K562 (cell line): ENCODE results near the gene TFF1. TPM values are rescaled to one million over a fixed set of nuclear protein-coding genes. Genes with fewer than 3 reads are reported as not detected.

Experiments used
- ATAC-seq: fragments of 200-7000 bp; cut with Tn5 transposase; 3 replicates; pipeline ENCODE4 v1.9.1; 2020; ENCODE audit warnings: moderate library complexity
- BruUV-seq: library from RNA; stranded (reverse); fragments of 400-500 nt; replicated peaks from 2 replicates; lab custom pipeline; 2021; lab: Mats Ljungman, UMichigan
- CTCF ChIA-PET: fragments of 300-600 bp; formaldehyde crosslinking; extraction: SDS; loops from one replicate; lab custom pipeline; 2021; ENCODE audit warnings: low intra/inter-chr PET ratio; lab: Yijun Ruan, JAX
- POLR2A ChIA-PET: fragments of 300-600, 350-650 bp; sonication (Branson Sonifier 250); formaldehyde crosslinking; extraction: SDS; loops from one replicate; lab custom pipeline; 2021; ENCODE audit warnings: antibody characterized with exemption, inconsistent platforms; lab: Yijun Ruan, JAX
- DNase-seq, 4 experiments: peaks; one replicate each; pipeline versions ENCODE4 v3.0.0 to v3.0.0-alpha.2; 2011 to 2018; ENCODE audit warnings: low spot score in 3 of 4, mixed read lengths in 3 of 4; ENCODE audit errors: extremely low read depth in 1 of 4
- FAIRE-seq: peaks from 2 replicates; lab custom pipeline; 2011; peaks lifted over from hg19 to GRCh38; lab: Jason Lieb, UNC
- H2AFZ ChIP-seq: 2 replicates; pipeline ENCODE4 v1.6.0; 2011; ENCODE audit warnings: low read depth, low read length, control low read depth, inconsistent platforms
- H3K27ac ChIP-seq: fragments of 200-600 bp; 3 replicates; pipeline ENCODE4 v1.8.0; 2011; ENCODE audit warnings: low read depth, mild to moderate bottlenecking, control low read depth, inconsistent platforms, low read length, moderate library complexity, mixed read lengths; ENCODE audit errors: extremely low read depth
- H3K27me3 ChIP-seq, 2 experiments: fragments of 300-600 bp in 1 of 2; 2 replicates in 1 of 2; 3 replicates in 1 of 2; pipeline versions ENCODE4 v1.6.0 to v1.8.0; 2011; ENCODE audit warnings: inconsistent platforms in 2 of 2, low read length in 2 of 2, mild to moderate bottlenecking in 1 of 2, mixed read lengths in 1 of 2, moderate library complexity in 1 of 2; ENCODE audit not compliant: control insufficient read depth in 2 of 2, insufficient read depth in 2 of 2
- H3K36me3 ChIP-seq: fragments of 300-600 bp; 3 replicates; pipeline ENCODE4 v1.8.0; 2011; ENCODE audit warnings: mild to moderate bottlenecking, low read length, inconsistent platforms; ENCODE audit not compliant: control insufficient read depth, insufficient read depth
- H3K4me1 ChIP-seq, 2 experiments: fragments of 200-600 bp in 1 of 2; replicated peaks in 1 of 2; 2 replicates in 1 of 2; 3 replicates in 1 of 2; pipeline versions ENCODE4 v1.5.1 to v1.8.0; 2011; ENCODE audit warnings: inconsistent platforms in 2 of 2, low read length in 2 of 2, mild to moderate bottlenecking in 1 of 2, mixed read lengths in 1 of 2, moderate library complexity in 1 of 2; ENCODE audit not compliant: control insufficient read depth in 2 of 2, insufficient read depth in 2 of 2
- H3K4me2 ChIP-seq: 2 replicates; pipeline ENCODE4 v1.6.1; 2011; ENCODE audit warnings: low read length, control low read depth, inconsistent platforms, mixed read lengths; ENCODE audit not compliant: insufficient read depth
- H3K4me3 ChIP-seq: fragments of 200-600 bp; sonication (generic), shearing (Covaris generic); 2 replicates; pipeline ENCODE4 v1.5.1; 2016; ENCODE audit warnings: control low read depth, inconsistent platforms
- H3K79me2 ChIP-seq: fragments of 200-600 bp; 3 replicates; pipeline ENCODE4 v1.8.0; 2011; ENCODE audit warnings: low read length, inconsistent platforms; ENCODE audit not compliant: control insufficient read depth, insufficient read depth
- H3K9ac ChIP-seq, 2 experiments: 2 replicates each; pipeline versions ENCODE4 v1.6.0 to v1.6.1; 2011; ENCODE audit warnings: low read depth in 2 of 2, low read length in 2 of 2, control low read depth in 1 of 2, inconsistent platforms in 1 of 2, mild to moderate bottlenecking in 1 of 2, mixed read lengths in 1 of 2; ENCODE audit not compliant: insufficient read depth in 1 of 2
- H3K9me1 ChIP-seq: one replicate; pipeline ENCODE4 v1.6.0; 2011; ENCODE audit warnings: inconsistent platforms, mild to moderate bottlenecking, low read length, moderate library complexity; ENCODE audit not compliant: control insufficient read depth, insufficient read depth
- H3K9me3 ChIP-seq: replicated peaks from 2 replicates; pipeline ENCODE4 v1.5.1; 2011; ENCODE audit warnings: low read depth, low read length, inconsistent platforms; ENCODE audit not compliant: control insufficient read depth, insufficient read depth
- H4K20me1 ChIP-seq: replicated peaks from 2 replicates; pipeline ENCODE4 v1.6.1; 2011; ENCODE audit warnings: low read length, inconsistent platforms, mixed read lengths; ENCODE audit not compliant: control insufficient read depth, insufficient read depth
- ARID1B ChIP-seq: fragments of 450-650 bp; IDR thresholded peaks from 2 replicates; pipeline ENCODE4 v1.6.1; 2016; ENCODE audit warnings: antibody characterized with exemption, mild to moderate bottlenecking, inconsistent platforms
- HES1 ChIP-seq: fragments of 450-650 bp; IDR thresholded peaks from 2 replicates; pipeline ENCODE4 v1.6.1; 2016; ENCODE audit warnings: low read depth, mild to moderate bottlenecking, moderate library complexity
- MLLT1 ChIP-seq, 2 experiments: fragments of 450-650 bp; IDR thresholded peaks; 2 replicates each; pipeline ENCODE4 v1.6.1; 2016
- SAFB2 ChIP-seq: fragments of 200-400 bp; formaldehyde crosslinking; IDR thresholded peaks from 2 replicates; pipeline ENCODE4 v1.6.1; 2018; ENCODE audit warnings: borderline replicate concordance, low read length, low read depth, moderate library complexity; ENCODE audit not compliant: severe bottlenecking
- ZBTB26 ChIP-seq: fragments of 450-650 bp; formaldehyde crosslinking; IDR thresholded peaks from 2 replicates; pipeline ENCODE4 v1.4.0; 2022; ENCODE audit warnings: missing genetic modification characterization
- ZBTB7A ChIP-seq: IDR thresholded peaks from 2 replicates; pipeline ENCODE4 v1.6.1; 2011; ENCODE audit warnings: low read depth, mild to moderate bottlenecking, low read length, moderate library complexity, borderline replicate concordance; ENCODE audit not compliant: control insufficient read depth
- ZBTB9 ChIP-seq: fragments of 450-650 bp; formaldehyde crosslinking; IDR thresholded peaks from 2 replicates; pipeline ENCODE4 v1.4.0; 2020; ENCODE audit warnings: mild to moderate bottlenecking, moderate library complexity
- WGBS: fragments of 100-300 bp; shearing (Covaris generic); methylation state at CpG from one replicate; pipeline ENCODE4 v1.1.6; 2016; ENCODE audit warnings: low coverage, mixed read lengths; ENCODE audit not compliant: insufficient coverage; ENCODE audit errors: missing lambda C conversion rate; 5-methylcytosine and 5-hydroxymethylcytosine counted together
- in situ Hi-C: fragments of 300-500 bp; cut with MboI; formaldehyde crosslinking; loops from 4 replicates; pipeline ENCODE4 v1.15.0; 2018; ENCODE audit warnings: inconsistent platforms, mixed read lengths
- intact Hi-C: fragments of 100-400 bp; cut with micrococcal nuclease; formaldehyde crosslinking; loops from 2 replicates; pipeline ENCODE4 v1.14.2; 2022
- polyA plus RNA-seq, 8 experiments: library from polyadenylated mRNA; depleted of rRNA in 4 of 8; stranded (reverse) in 5 of 8; unstranded in 3 of 8; fragments of >200 nt; fragmentation: Nextera tagmentation in 2 of 8; fragmentation: Illumina TruSeq in 1 of 8; extraction: Ambion mirVana in 2 of 8; extraction: Trizol in 1 of 8; gene quantifications; 2 replicates each; pipeline versions ENCODE4 v1.2.1 to v1.2.3, GENCODE V29; 2011 to 2014; ENCODE audit warnings: inconsistent platforms in 1 of 8, missing spikeins in 1 of 8
- total RNA-seq, 7 experiments: library from RNA; depleted of rRNA in 6 of 7; stranded (reverse); fragments of >200 nt in 6 of 7; fragmentation: Illumina TruSeq in 2 of 7; extraction: Trizol in 2 of 7; gene quantifications; 2 replicates each; pipeline versions ENCODE4 v1.2.1 to v1.2.3, GENCODE V29; 2011 to 2021; ENCODE audit warnings: low replicate concordance in 1 of 7

Gene TFF1
- total and polyA plus RNA-seq, 9 of the 15 experiments (the other 6 are each of a cell fraction or from before 2014, with no cell fraction given) = 0.31 TPM; not detected in 8

- peak; percentile 100 for TF ChIP-seq ZBTB9
- TF ChIP-seq HES1 = peak; percentile 65; the same call in 1 of the 2 replicates
- TF ChIP-seq MLLT1 (IDR thresholded peaks at IDR 0.05) = 0 out of 4 replicates have a peak, but pooled peaks of 1 of the 2 experiments have one; percentile 46
These were observed 4.7 kb upstream of the TFF1 start (continued) for GRCh38 chr21:42370894-42371654.

GRCh38 chr21:42369821-42370220, 3.5 kb upstream of the TFF1 start:
- ChIA-PET POLR2A (no interaction called here), CTCF (no interaction called here)
- Histone ChIP-seq H2AFZ (no peak overlapping the region), H3K9me1 (no peaks in the 10 kb centered on the region), H3K9me3 (no peaks in the 10 kb centered on the region), H4K20me1 (peaks cover 13% of the 10 kb centered on the region; the same call in 1 of the 2 replicates), H3K36me3 (no peaks in the 10 kb centered on the region), H3K4me2 (no peak overlapping the region), H3K27ac (no peak overlapping the region), H3K9ac (no peak overlapping the region), H3K4me3 (no peak overlapping the region), H3K79me2 (no peaks in the 10 kb centered on the region), H3K27me3 (peaks cover 16 to 48% of the 10 kb centered on the region in 2 experiments; a peak in 4 of 5 replicates), H3K4me1 (peaks cover 13 to 35% of the 10 kb centered on the region in 2 experiments; a peak in 4 of 5 replicates)
- intact Hi-C loops (loop anchor here (10.0 kb wide), 1 partner anchor 165 kb away; no protein-coding TSS in a partner anchor), in situ Hi-C loops (no loop called here)
- WGBS = 41% methylated on average over 14 of the region's 16 CpGs
- DNase-seq (no peak), FAIRE-seq (no peak), ATAC-seq (no peak; the same call in 2 of the 3 replicates)
- TF ChIP-seq ZBTB26 (CRISPR knock-in tag) = no peak
- no peak for TF ChIP-seq SAFB2
- no peak for TF ChIP-seq ARID1B
- peak; percentile 18; the same call in 1 of the 2 replicates for TF ChIP-seq ZBTB7A
- no TSS peak for BruUV-seq
